GM23338 (cell line): ENCODE data around the gene ITIH6.

Experiments used
- CTCF ChIP-seq, 2 experiments: fragments of 200-600 bp in 1 of 2; sonication (generic) in 1 of 2; conservative IDR thresholded peaks; 2 replicates each; pipeline versions ENCODE4 v1.5.1 to v1.6.1; 2016 to 2017; ENCODE audit warnings: antibody characterized with exemption in 2 of 2, low read depth in 2 of 2, mild to moderate bottlenecking in 2 of 2, moderate library complexity in 1 of 2
- EZH2 ChIP-seq: fragments of 200-600 bp; sonication (generic); IDR thresholded peaks from one replicate; pipeline ENCODE4 v1.8.0; 2017; ENCODE audit warnings: antibody characterized with exemption, mild to moderate bottlenecking, low read depth; ENCODE audit not compliant: unreplicated experiment
- POLR2AphosphoS5 ChIP-seq: IDR thresholded peaks from 2 replicates; pipeline ENCODE4 v1.6.1; 2016; ENCODE audit warnings: antibody characterized with exemption, low read depth
- ZNF331 ChIP-seq: fragments of 250-450 bp; sonication (Bioruptor Pico); IDR thresholded peaks from 2 replicates; pipeline ENCODE4 v1.5.0; 2020; ENCODE audit warnings: low read depth, mild to moderate bottlenecking, moderate library complexity
- TF ChIP-seq, protein P1 (sequence below): IDR thresholded peaks from one replicate; pipeline ENCODE4 v1.6.1; 2018; ENCODE audit warnings: antibody characterized with exemption; ENCODE audit not compliant: unreplicated experiment

DNA sequence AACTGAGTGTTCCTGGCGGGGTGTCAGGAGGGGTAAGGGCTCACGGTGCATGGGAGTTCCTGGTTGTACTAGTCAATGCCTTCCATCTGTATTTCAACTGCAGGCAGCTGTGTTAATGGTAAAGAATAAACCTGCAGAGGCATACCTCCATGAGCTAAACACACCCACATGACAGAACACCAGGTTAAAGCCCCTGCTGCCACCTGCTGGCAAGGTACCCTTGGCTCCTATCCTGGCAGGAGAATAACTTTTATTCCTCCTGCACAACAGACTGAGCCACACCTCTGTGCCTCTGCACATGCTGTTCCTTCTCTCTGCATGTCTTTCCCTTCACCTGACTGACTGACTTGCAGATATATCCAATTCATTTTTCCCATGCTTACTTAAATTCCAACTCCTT lies 11.1 kb downstream of the ITIH6 start:
- TF ChIP-seq POLR2AphosphoS5 (no peak), ZNF331 (no peak), CTCF (conservative IDR thresholded peaks at IDR 0.05; ENCODE audit: low read depth in 2 of 2) (peak; percentile 27 to 66; a peak in 3 of 4 replicates), EZH2 (no peak)
- TF ChIP-seq, protein P1, sequence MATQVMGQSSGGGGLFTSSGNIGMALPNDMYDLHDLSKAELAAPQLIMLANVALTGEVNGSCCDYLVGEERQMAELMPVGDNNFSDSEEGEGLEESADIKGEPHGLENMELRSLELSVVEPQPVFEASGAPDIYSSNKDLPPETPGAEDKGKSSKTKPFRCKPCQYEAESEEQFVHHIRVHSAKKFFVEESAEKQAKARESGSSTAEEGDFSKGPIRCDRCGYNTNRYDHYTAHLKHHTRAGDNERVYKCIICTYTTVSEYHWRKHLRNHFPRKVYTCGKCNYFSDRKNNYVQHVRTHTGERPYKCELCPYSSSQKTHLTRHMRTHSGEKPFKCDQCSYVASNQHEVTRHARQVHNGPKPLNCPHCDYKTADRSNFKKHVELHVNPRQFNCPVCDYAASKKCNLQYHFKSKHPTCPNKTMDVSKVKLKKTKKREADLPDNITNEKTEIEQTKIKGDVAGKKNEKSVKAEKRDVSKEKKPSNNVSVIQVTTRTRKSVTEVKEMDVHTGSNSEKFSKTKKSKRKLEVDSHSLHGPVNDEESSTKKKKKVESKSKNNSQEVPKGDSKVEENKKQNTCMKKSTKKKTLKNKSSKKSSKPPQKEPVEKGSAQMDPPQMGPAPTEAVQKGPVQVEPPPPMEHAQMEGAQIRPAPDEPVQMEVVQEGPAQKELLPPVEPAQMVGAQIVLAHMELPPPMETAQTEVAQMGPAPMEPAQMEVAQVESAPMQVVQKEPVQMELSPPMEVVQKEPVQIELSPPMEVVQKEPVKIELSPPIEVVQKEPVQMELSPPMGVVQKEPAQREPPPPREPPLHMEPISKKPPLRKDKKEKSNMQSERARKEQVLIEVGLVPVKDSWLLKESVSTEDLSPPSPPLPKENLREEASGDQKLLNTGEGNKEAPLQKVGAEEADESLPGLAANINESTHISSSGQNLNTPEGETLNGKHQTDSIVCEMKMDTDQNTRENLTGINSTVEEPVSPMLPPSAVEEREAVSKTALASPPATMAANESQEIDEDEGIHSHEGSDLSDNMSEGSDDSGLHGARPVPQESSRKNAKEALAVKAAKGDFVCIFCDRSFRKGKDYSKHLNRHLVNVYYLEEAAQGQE = no peak
